Activated CD4-positive, alpha-beta T cell treated with anti-CD3 and anti-CD28 coated beads, Interleukin-2, amount 50 U/mL, for 1 hour (primary cell): ENCODE measurements around the gene TLR9.
"Not testable (repeated sequence)": the region's sequence is repeated elsewhere in the genome, so short reads cannot be mapped to it uniquely, and the experiment has no call there.

Experiments used
- DNase-seq: peaks from one replicate; pipeline ENCODE4 v3.0.0-alpha.2; 2020

TLR9 gene

GRCh38 chr3:52225452-52226228 is at the start of gene TLR9:
Gene TLR9 (minus strand): TSS chr3:52225645. CDS start chr3:52225529, 116 bp downstream.
- no peak for DNase-seq

GRCh38 chr3:52274781-52275180 is 49.3 kb upstream of the TLR9 start:
- not testable (repeated sequence) for DNase-seq

- DNase-seq, result no peak
These were observed 47.4 kb upstream of the TLR9 start for GRCh38 chr3:52272831-52273230.

- DNase-seq, result not testable (repeated sequence)
These were observed 46.7 kb upstream of the TLR9 start for GRCh38 chr3:52272172-52272571.

GRCh38 chr3:52270252-52270754 is 44.9 kb upstream of the TLR9 start:
- no peak for DNase-seq

- no peak for DNase-seq
These were observed 44.3 kb upstream of the TLR9 start for GRCh38 chr3:52269776-52270175.

GRCh38 chr3:52268036-52268435 is 42.6 kb upstream of the TLR9 start:
- peak; percentile 55 for DNase-seq

- no peak for DNase-seq
These were observed 39.9 kb upstream of the TLR9 start for GRCh38 chr3:52265387-52265786.

GRCh38 chr3:52262447-52262846 is 37.0 kb upstream of the TLR9 start:
- DNase-seq, result no peak

GRCh38 chr3:52259448-52259847 is 34.0 kb upstream of the TLR9 start:
- DNase-seq, result no peak

- no peak for DNase-seq
These were observed 33.6 kb upstream of the TLR9 start for GRCh38 chr3:52259035-52259434.

GRCh38 chr3:52257911-52258310 is 32.5 kb upstream of the TLR9 start:
- no peak for DNase-seq

- DNase-seq, result no peak
These were observed 31.2 kb upstream of the TLR9 start for GRCh38 chr3:52256622-52257021.

GRCh38 chr3:52256159-52256558 is 30.7 kb upstream of the TLR9 start:
- DNase-seq, result no peak

- DNase-seq, result no peak
These were observed 29.2 kb upstream of the TLR9 start for GRCh38 chr3:52254608-52255007.

- DNase-seq, result peak; percentile 82
These were observed 28.2 kb upstream of the TLR9 start for GRCh38 chr3:52253314-52254304.

GRCh38 chr3:52250122-52250521 is 24.7 kb upstream of the TLR9 start:
- no peak for DNase-seq

- DNase-seq, result no peak
These were observed 24.2 kb upstream of the TLR9 start for GRCh38 chr3:52249683-52250082.

- DNase-seq, result no peak
These were observed 23.5 kb upstream of the TLR9 start for GRCh38 chr3:52248816-52249547.

GRCh38 chr3:52248165-52248541 is 22.7 kb upstream of the TLR9 start:
- no peak for DNase-seq

GRCh38 chr3:52247409-52248164 is 22.1 kb upstream of the TLR9 start:
- DNase-seq, result no peak
